Stimulated activated CD8-positive, alpha-beta memory T cell treated with anti-CD3 and anti-CD28 coated beads, Interleukin-4, amount 100 ng/mL, for 24 hours (primary cell): ENCODE data around the gene SIDT2.

Experiments used
- DNase-seq: peaks from one replicate; pipeline ENCODE4 v3.0.0-alpha.2; 2020; ENCODE audit warnings: low read depth

Gene SIDT2

GRCh38 chr11:117189191-117189940 lies 10.8 kb downstream of the SIDT2 start:
- no peak for DNase-seq

- no peak for DNase-seq
These were observed 11.5 kb downstream of the SIDT2 start for GRCh38 chr11:117189941-117190544.

GRCh38 chr11:117191680-117192400 lies 13.3 kb downstream of the SIDT2 start:
- no peak for DNase-seq

- DNase-seq = no peak
These were observed 13.9 kb downstream of the SIDT2 start for GRCh38 chr11:117192401-117192875.

GRCh38 chr11:117193130-117194020 lies 14.8 kb downstream of the SIDT2 start:
- no peak for DNase-seq

GRCh38 chr11:117194267-117194666 lies 15.7 kb downstream of the SIDT2 start:
- DNase-seq = no peak

GRCh38 chr11:117195258-117195657 lies 16.7 kb downstream of the SIDT2 start:
- no peak for DNase-seq

GRCh38 chr11:117195761-117196160 lies 17.2 kb downstream of the SIDT2 start:
- DNase-seq = no peak

- DNase-seq = no peak
These were observed 18.5 kb downstream of the SIDT2 start for GRCh38 chr11:117197006-117197405.

- no peak for DNase-seq
These were observed 19.2 kb downstream of the SIDT2 start for GRCh38 chr11:117197516-117198456.

- no peak for DNase-seq
These were observed 20.1 kb downstream of the SIDT2 start for GRCh38 chr11:117198613-117199012.

GRCh38 chr11:117199053-117199915 lies 20.7 kb downstream of the SIDT2 start, which contains the start of gene TAGLN:
TSS of gene TAGLN (plus strand) at chr11:117199370. CDS start at chr11:117203014, 3,644 bp downstream.
- no peak for DNase-seq

- no peak for DNase-seq
These were observed 21.6 kb downstream of the SIDT2 start for GRCh38 chr11:117199916-117200812.

GRCh38 chr11:117200813-117201657 lies 22.5 kb downstream of the SIDT2 start:
- no peak for DNase-seq

- no peak for DNase-seq
These were observed 23.2 kb downstream of the SIDT2 start for GRCh38 chr11:117201658-117202305.

GRCh38 chr11:117202386-117203068 lies 24.0 kb downstream of the SIDT2 start:
- DNase-seq = no peak

GRCh38 chr11:117203069-117203407 lies 24.5 kb downstream of the SIDT2 start:
- DNase-seq = no peak
